Activated naive CD4-positive, alpha-beta T cell treated with anti-CD3 and anti-CD28 coated beads, Interleukin-2, amount 10 ng/mL, durations not matched to agents 7 days and 5 days (primary cell): ENCODE data around the gene HAVCR2.
"Not testable (repeated sequence)": the region's sequence is repeated elsewhere in the genome, so short reads cannot be mapped to it uniquely, and the experiment has no call there.

ENCODE experiments used
- CTCF ChIA-PET: fragments of 350-600 bp; sonication (Branson Sonifier 250); formaldehyde crosslinking; loops from one replicate; lab custom pipeline; 2021; ENCODE audit warnings: antibody characterized with exemption; lab: Charles Lee
- DNase-seq: peaks from one replicate; pipeline ENCODE4 v3.0.0-alpha.2; 2020
- H3K27ac Mint-ChIP-seq: one replicate; pipeline ENCODE4 v1.8.0; 2021; ENCODE audit warnings: mild to moderate bottlenecking, moderate library complexity, mixed read lengths
- H3K27me3 Mint-ChIP-seq: one replicate; pipeline ENCODE4 v1.8.0; 2021; ENCODE audit warnings: mild to moderate bottlenecking, mixed read lengths
- H3K36me3 Mint-ChIP-seq: one replicate; pipeline ENCODE4 v1.8.0; 2021; ENCODE audit warnings: mixed read lengths
- H3K4me1 Mint-ChIP-seq: one replicate; pipeline ENCODE4 v1.8.0; 2021; ENCODE audit warnings: mixed read lengths
- H3K4me3 Mint-ChIP-seq: one replicate; pipeline ENCODE4 v1.8.0; 2021; ENCODE audit warnings: mild to moderate bottlenecking, moderate library complexity, mixed read lengths
- H3K9me3 Mint-ChIP-seq: one replicate; pipeline ENCODE4 v1.8.0; 2021; ENCODE audit warnings: mixed read lengths

HAVCR2 gene

GRCh38 chr5:157047898-157048297 is 60.9 kb downstream of the HAVCR2 start:
- H3K27me3 Mint-ChIP-seq = no peaks in the 10 kb centered on the region
- peaks cover 49% of the 10 kb centered on the region for H3K36me3 Mint-ChIP-seq
- peaks cover 56% of the 10 kb centered on the region for H3K4me1 Mint-ChIP-seq
- H3K9me3 Mint-ChIP-seq = peaks cover 8% of the 10 kb centered on the region
- CTCF ChIA-PET = no interaction called here
- no peak for DNase-seq
- H3K27ac Mint-ChIP-seq = no peak overlapping the region
- H3K4me3 Mint-ChIP-seq = no peak overlapping the region

- CTCF ChIA-PET, H3K27ac Mint-ChIP-seq, DNase-seq, H3K27me3 Mint-ChIP-seq, H3K9me3 Mint-ChIP-seq, H3K4me3 Mint-ChIP-seq: not testable (repeated sequence)
- Mint-ChIP-seq H3K36me3 (peaks cover 45% of the 10 kb centered on the region), H3K4me1 (peaks cover 56% of the 10 kb centered on the region)
Measured at GRCh38 chr5:157047016-157047415, 61.8 kb downstream of the HAVCR2 start.

DNA sequence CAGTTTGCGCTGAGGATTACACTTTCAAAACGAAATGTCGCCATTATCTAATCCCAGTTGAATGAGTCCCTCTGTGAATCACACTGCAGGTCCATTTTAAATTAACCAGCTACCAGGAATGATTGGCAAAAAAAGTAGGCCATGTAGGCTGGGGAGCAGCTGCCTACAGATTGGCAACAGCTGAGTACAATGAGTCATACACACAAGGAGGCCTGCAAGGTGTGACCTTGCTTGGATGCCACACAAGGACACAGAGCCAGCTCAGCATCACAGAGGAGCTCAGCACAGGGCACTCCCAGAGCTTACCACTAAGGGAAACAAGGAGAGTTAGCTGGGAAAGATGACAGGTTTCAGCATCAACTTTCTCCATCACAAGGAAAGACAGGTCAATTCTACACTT is 62.8 kb downstream of the HAVCR2 start:
- no peaks in the 10 kb centered on the region for H3K27me3 Mint-ChIP-seq
- H3K4me3 Mint-ChIP-seq = no peak overlapping the region
- peaks cover 46% of the 10 kb centered on the region for H3K4me1 Mint-ChIP-seq
- H3K27ac Mint-ChIP-seq = no peak overlapping the region
- DNase-seq = no peak
- CTCF ChIA-PET = interaction anchor here (0.7 kb wide), 1 partner anchor 11 kb away, joined by 3 read pairs; no protein-coding TSS in a partner anchor
- peaks cover 6% of the 10 kb centered on the region for H3K9me3 Mint-ChIP-seq
- H3K36me3 Mint-ChIP-seq = peaks cover 44% of the 10 kb centered on the region

GRCh38 chr5:157045601-157046000 is 63.2 kb downstream of the HAVCR2 start:
- no peak for DNase-seq
- H3K27ac Mint-ChIP-seq = no peak overlapping the region
- H3K9me3 Mint-ChIP-seq = peaks cover 6% of the 10 kb centered on the region
- no peak overlapping the region for H3K4me3 Mint-ChIP-seq
- no peaks in the 10 kb centered on the region for H3K27me3 Mint-ChIP-seq
- CTCF ChIA-PET = interaction anchor here (0.7 to 1.1 kb wide), 2 partner anchors 10 to 17 kb away, joined by 3 to 4 read pairs; no protein-coding TSS in a partner anchor
- peaks cover 42% of the 10 kb centered on the region for H3K4me1 Mint-ChIP-seq
- H3K36me3 Mint-ChIP-seq = peaks cover 43% of the 10 kb centered on the region

GRCh38 chr5:157038568-157039187 is 70.2 kb downstream of the HAVCR2 start:
- H3K36me3 Mint-ChIP-seq = peaks cover 28% of the 10 kb centered on the region
- H3K4me3 Mint-ChIP-seq = no peak overlapping the region
- no peaks in the 10 kb centered on the region for H3K27me3 Mint-ChIP-seq
- peaks cover 26% of the 10 kb centered on the region for H3K4me1 Mint-ChIP-seq
- CTCF ChIA-PET = interaction anchor here (0.7 to 2.0 kb wide), 2 partner anchors 11 to 110 kb away, joined by 3 to 8 read pairs; no protein-coding TSS in a partner anchor
- DNase-seq = no peak
- H3K9me3 Mint-ChIP-seq = no peaks in the 10 kb centered on the region
- no peak overlapping the region for H3K27ac Mint-ChIP-seq
